ENCODE data around the gene GID4.

DNA sequence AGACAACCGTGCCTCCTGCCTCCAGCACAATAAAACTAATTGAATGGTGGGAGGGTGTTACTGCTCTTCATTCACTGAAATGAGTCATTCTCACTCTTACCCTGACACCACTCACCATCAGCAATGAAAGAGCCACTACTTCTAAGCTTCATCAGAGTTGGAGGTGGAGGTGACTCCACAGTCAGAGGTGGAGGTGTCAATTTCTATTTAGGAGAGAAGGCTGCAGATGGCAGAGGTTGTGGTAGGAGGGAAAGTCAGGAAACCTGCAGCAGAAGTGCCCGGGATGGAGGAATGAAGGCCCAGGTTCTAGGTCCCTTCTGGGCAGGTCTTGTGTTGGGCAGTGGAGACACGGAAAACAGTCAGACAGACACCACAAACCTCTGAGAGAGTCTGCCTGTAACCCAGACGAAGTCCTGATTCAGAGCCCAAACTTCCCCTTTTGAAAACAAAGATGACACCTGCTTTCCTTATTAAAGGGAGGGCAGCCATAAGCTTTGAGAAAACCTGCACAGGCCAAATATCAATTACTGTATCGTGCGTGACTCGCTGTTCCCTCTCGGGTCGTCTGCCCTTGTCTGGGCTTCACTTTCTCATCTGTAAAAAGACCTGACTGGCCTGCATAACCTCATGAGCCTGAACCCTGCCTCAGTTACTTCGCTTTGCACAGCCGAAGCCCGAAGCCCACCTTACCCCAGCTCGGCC is 908 bp upstream of the GID4 start:
- no peak for TF ChIP-seq CTCF (IDR thresholded peaks at IDR 0.05)
- no peak for TF ChIP-seq POLR2A (IDR thresholded peaks at IDR 0.05)
- TF ChIP-seq POLR2AphosphoS5 (IDR thresholded peaks at IDR 0.05): no peak
- no peak for TF ChIP-seq EP300 (IDR thresholded peaks at IDR 0.05)
